ENCODE results near the gene TMX2.

Gene TMX2

GRCh38 chr11:57771365-57771764 lies 59.0 kb downstream of the TMX2 start:
- Histone ChIP-seq H3K27ac (ENCODE audit: low read depth, low read length, poor library complexity, severe bottlenecking) (no peak overlapping the region), H3K36me3 (ENCODE audit: insufficient read depth, low read length) (no peaks in the 10 kb centered on the region), H3K27me3 (ENCODE audit: insufficient read depth, low read length) (no peaks in the 10 kb centered on the region), H3K4me2 (ENCODE audit: low read length) (no peak overlapping the region), H3K9ac (ENCODE audit: low read length) (no peak overlapping the region), H3K79me2 (ENCODE audit: insufficient read depth, low read length) (no peaks in the 10 kb centered on the region), H3K9me3 (ENCODE audit: low read length) (no peaks in the 10 kb centered on the region), H4K20me1 (ENCODE audit: insufficient read depth, low read length) (no peaks in the 10 kb centered on the region), H3K4me3 (ENCODE audit: low read depth, low read length, poor library complexity, severe bottlenecking) (no peak overlapping the region), H2AFZ (ENCODE audit: low read length) (no peak overlapping the region), H3F3A (ENCODE audit: insufficient read depth, low read length) (no peaks in the 10 kb centered on the region), H3K9me2 (ENCODE audit: low read depth, low read length) (no peaks in the 10 kb centered on the region), H3K4me1 (ENCODE audit: insufficient read depth, low read length, severe bottlenecking) (no peaks in the 10 kb centered on the region)
- TF ChIP-seq CTCF (IDR thresholded peaks at IDR 0.05; ENCODE audit: low read length), result no peak
- TF ChIP-seq EZH2 (IDR thresholded peaks at IDR 0.05; ENCODE audit: borderline replicate concordance, low read length), result no peak

GRCh38 chr11:57772562-57772961 lies 60.2 kb downstream of the TMX2 start:
- H3F3A ChIP-seq (ENCODE audit: insufficient read depth, low read length), result no peaks in the 10 kb centered on the region

GRCh38 chr11:57773026-57773598 lies 60.7 kb downstream of the TMX2 start:
- H3K4me2 ChIP-seq (ENCODE audit: low read length), result no peak overlapping the region

More at GRCh38 chr11:57772562-57772961, 60.2 kb downstream of the TMX2 start:
- no peak overlapping the region for H3K9ac ChIP-seq (ENCODE audit: low read length)
- H3K4me1 ChIP-seq (ENCODE audit: insufficient read depth, low read length, severe bottlenecking), result no peaks in the 10 kb centered on the region
- H3K27ac ChIP-seq (ENCODE audit: low read depth, low read length, poor library complexity, severe bottlenecking), result no peak overlapping the region
- H3K36me3 ChIP-seq (ENCODE audit: insufficient read depth, low read length), result no peaks in the 10 kb centered on the region
- no peak overlapping the region for H3K4me3 ChIP-seq (ENCODE audit: low read depth, low read length, poor library complexity, severe bottlenecking)
- no peaks in the 10 kb centered on the region for H3K27me3 ChIP-seq (ENCODE audit: insufficient read depth, low read length)
- no peaks in the 10 kb centered on the region for H4K20me1 ChIP-seq (ENCODE audit: insufficient read depth, low read length)
- H2AFZ ChIP-seq (ENCODE audit: low read length), result no peak overlapping the region
- no peak for TF ChIP-seq EZH2 (IDR thresholded peaks at IDR 0.05; ENCODE audit: borderline replicate concordance, low read length)
- no peak for TF ChIP-seq CTCF (IDR thresholded peaks at IDR 0.05; ENCODE audit: low read length)
- no peaks in the 10 kb centered on the region for H3K9me2 ChIP-seq (ENCODE audit: low read depth, low read length)
- H3K79me2 ChIP-seq (ENCODE audit: insufficient read depth, low read length), result no peaks in the 10 kb centered on the region
- no peaks in the 10 kb centered on the region for H3K9me3 ChIP-seq (ENCODE audit: low read length)
- H3K4me2 ChIP-seq (ENCODE audit: low read length), result no peak overlapping the region

More at GRCh38 chr11:57773026-57773598, 60.7 kb downstream of the TMX2 start:
- Histone ChIP-seq H3K4me3 (ENCODE audit: low read depth, low read length, poor library complexity, severe bottlenecking) (no peak overlapping the region), H3K27ac (ENCODE audit: low read depth, low read length, poor library complexity, severe bottlenecking) (no peak overlapping the region), H3K79me2 (ENCODE audit: insufficient read depth, low read length) (no peaks in the 10 kb centered on the region), H3K4me1 (ENCODE audit: insufficient read depth, low read length, severe bottlenecking) (no peaks in the 10 kb centered on the region), H3F3A (ENCODE audit: insufficient read depth, low read length) (no peaks in the 10 kb centered on the region), H3K9me2 (ENCODE audit: low read depth, low read length) (no peaks in the 10 kb centered on the region), H2AFZ (ENCODE audit: low read length) (no peak overlapping the region), H3K36me3 (ENCODE audit: insufficient read depth, low read length) (no peaks in the 10 kb centered on the region), H3K9me3 (ENCODE audit: low read length) (no peaks in the 10 kb centered on the region), H3K9ac (ENCODE audit: low read length) (no peak overlapping the region), H3K27me3 (ENCODE audit: insufficient read depth, low read length) (no peaks in the 10 kb centered on the region), H4K20me1 (ENCODE audit: insufficient read depth, low read length) (no peaks in the 10 kb centered on the region)
- TF ChIP-seq EZH2 (IDR thresholded peaks at IDR 0.05; ENCODE audit: borderline replicate concordance, low read length), result no peak
- TF ChIP-seq CTCF (IDR thresholded peaks at IDR 0.05; ENCODE audit: low read length), result no peak

Measured in OCI-LY1 (cell line).